ENCODE data around the gene AGBL1.
"Not testable (repeated sequence)": the region's sequence is repeated elsewhere in the genome, so short reads cannot be mapped to it uniquely, and the experiment has no call there.

Gene AGBL1

DNA sequence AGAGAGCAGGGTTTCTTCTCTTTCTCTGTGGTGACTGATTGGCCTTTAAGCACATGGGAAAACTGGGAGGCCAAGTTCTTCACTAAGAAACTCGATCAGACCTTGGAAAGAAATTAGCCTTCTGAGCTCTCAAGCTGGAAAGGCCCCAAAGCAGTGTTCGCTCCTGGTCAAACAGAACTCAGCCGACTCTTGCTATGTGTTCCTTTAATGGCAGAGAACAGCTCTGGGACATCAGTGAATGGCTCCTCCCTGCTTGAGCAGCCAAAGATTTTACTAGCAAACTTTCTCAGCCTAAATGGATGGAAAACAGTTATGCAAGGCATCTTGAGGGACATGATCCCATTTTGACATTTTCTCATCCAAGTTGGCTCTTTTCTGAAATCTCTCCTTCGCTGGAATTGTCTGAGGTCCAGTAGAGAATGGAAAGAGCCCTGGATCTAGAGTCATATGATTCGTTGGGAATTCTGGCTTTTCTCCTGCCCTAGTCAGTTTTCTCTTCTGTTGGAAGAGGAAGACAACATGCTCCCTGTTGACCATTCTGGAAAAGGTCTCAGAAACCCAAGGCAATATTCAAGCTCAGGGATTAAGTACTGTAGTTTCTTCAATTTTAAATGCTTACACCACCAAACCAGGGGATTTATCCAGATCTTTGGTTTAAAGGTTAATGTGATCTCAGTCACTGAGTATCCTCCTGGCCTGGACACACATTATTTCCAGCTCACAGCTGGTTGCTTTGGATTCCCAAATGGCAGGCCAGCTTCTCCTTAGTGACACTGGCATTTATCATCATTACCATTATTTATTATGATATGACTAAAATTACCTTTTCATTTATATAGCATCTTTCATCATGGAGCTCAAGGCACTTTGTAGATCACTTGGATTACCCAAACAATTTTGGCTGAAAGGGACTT is 319.6 kb downstream of the AGBL1 start:
- DNase-seq (ENCODE audit: low read depth, low spot score), result no peak

DNA sequence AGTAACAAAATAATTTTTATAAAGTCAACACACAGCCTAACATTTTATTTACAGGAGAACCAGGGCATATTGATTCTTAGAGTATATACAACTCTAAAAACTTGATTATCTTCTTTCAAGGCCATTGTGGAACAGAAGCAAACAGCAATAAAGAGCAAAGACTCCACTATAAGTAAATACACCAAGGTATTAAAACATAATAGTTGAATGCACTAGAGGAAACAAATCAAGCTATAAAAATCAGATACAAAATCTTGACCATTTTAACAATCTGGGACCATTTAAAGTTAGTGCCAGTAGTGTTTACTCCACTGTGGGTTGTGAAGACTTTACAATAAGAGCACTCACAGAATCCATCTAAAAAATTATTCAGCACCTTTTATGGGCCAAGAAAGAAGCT is 323.6 kb downstream of the AGBL1 start:
- DNase-seq (ENCODE audit: low read depth, low spot score), result no peak

DNA sequence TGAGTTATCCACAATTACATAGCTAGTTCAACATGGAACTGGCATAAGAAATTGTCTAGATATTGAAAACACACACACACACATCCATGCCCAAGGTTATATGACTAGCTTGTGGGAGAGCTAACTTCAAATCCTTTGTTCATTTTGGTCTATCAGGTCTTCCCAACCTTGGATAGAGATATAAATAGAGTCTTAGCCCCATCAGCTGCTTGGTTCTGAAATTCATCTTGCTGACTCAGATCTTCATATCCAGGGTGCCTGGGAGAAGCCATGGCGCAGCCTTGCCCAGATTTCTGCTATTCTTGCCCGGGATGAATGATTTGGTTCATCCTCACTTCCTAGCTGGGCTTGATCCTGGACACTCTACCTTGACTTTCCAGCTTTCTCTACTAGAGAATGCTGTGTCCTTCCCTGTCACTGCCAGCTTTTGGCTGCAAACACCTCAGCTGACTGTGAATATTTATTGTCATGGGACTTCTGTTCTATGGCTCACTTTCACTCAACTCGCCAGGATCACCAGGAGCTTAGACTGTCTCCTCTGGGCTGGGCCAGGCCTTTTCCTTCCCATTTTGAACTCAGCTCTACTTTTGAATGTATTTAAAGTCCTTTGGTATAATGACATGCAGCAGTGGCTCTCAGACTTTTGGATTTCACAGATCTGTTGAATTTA is 324.4 kb downstream of the AGBL1 start:
- DNase-seq (ENCODE audit: low read depth, low spot score), result no peak

DNA sequence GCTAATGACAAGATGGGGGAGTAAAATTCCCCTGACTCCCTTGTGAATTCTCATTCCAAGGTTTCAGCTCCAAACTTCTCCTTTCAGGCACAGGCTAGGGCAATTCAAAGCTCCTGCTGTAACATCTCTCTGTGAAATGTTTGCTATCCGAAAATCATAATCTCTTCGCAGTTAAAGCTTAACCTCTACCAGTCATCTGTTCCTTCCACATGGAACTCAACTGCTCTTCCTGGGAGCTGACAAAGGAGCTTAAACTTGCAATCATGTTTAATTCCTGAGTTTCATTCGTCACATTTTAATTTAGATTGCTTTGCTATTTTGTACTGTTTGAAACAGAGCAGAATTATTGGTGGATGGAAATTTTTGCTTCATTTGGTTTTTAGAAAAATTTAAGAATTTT is 328.6 kb downstream of the AGBL1 start:
- DNase-seq (ENCODE audit: low read depth, low spot score), result no peak

- no peak for DNase-seq (ENCODE audit: low read depth, low spot score)
Observed at GRCh38 chr15:86411916-86412315, 332.2 kb downstream of the AGBL1 start.

GRCh38 chr15:86413191-86413590 is 333.5 kb downstream of the AGBL1 start:
- DNase-seq (ENCODE audit: low read depth, low spot score), result no peak

GRCh38 chr15:86425746-86426145 is 346.1 kb downstream of the AGBL1 start:
- no peak for DNase-seq (ENCODE audit: low read depth, low spot score)

- no peak for DNase-seq (ENCODE audit: low read depth, low spot score)
Observed at GRCh38 chr15:86432861-86433260, 353.2 kb downstream of the AGBL1 start.

- DNase-seq (ENCODE audit: low read depth, low spot score), result no peak
Observed at GRCh38 chr15:86433983-86434382, 354.3 kb downstream of the AGBL1 start.

- DNase-seq (ENCODE audit: low read depth, low spot score), result no peak
Observed at GRCh38 chr15:86439614-86440013, 359.9 kb downstream of the AGBL1 start.

DNA sequence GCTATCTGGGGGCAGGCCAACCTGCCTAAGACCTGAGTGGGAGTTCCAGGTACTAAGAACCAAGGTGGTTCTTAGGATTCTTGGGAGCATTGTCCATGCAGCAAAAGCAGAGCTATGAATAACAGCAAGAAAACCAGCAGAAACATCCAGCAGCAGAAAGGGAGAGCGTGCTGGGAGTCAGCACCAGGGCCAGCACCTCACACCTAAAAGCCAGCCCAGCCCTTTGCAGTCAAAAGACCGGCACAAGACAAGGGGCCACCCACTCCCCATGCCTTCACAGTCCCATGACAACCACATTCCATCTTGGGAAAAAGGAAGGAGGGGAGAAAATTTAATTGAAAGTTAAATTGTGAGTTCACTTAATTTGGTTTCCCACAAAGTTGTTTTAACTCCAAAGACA is 364.9 kb downstream of the AGBL1 start:
- no peak for DNase-seq (ENCODE audit: low read depth, low spot score)

DNA sequence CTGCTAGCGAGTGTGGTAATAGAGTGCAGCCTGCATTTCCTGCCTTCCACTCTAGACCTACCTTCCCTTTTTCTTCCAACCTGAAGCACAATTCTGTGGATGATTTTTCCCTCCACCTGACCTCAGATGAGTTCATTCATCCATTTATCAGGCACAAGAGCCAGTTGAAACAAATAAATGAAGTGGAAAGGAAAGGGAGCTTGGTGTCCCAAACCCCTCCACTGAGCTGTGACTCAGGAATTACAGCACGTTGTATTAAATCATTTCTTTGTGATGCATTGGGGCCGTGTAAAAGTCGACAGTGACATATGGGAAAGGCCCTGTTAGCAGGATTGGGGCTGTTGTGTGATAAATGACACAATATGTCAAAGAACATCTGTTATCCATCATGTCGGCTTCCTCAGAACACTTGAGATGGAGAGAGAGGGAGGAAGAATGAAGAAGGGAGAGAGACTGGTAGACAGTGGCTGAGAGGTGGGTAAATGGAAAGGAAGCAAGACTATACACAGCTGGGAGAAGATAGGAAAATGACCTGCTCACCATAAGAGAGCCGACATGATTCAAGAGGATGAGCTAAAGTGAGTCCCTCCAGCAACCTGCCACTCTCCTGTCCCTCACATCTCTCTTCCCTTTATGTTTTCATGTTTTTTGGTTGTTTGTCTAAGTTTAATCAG is 366.0 kb downstream of the AGBL1 start:
- DNase-seq (ENCODE audit: low read depth, low spot score), result no peak

- DNase-seq (ENCODE audit: low read depth, low spot score), result no peak
Observed at GRCh38 chr15:86446253-86446640, 366.6 kb downstream of the AGBL1 start.

GRCh38 chr15:86465470-86466039 is 385.9 kb downstream of the AGBL1 start:
- DNase-seq (ENCODE audit: low read depth, low spot score), result not testable (repeated sequence)

DNA sequence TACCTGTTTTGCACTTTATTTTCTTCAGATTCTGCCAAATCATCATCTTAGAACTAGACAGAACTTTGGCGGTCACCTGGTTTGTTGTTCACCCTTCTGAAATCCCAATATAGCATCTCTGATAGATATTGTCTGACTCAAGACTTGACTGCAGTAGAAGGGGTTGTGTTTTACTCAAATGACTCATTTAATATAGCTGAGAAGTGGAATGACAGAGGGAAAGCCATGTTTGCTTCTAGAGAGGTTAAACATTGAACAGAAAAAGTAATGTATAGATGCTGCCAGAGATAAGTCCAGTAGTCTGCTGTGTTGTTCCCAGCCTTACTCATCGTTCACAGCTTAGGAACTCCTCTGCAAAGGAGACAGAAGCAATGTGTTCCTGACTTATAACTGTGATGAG is 402.0 kb downstream of the AGBL1 start:
- DNase-seq (ENCODE audit: low read depth, low spot score), result no peak

GRCh38 chr15:86483936-86484335 is 404.3 kb downstream of the AGBL1 start:
- DNase-seq (ENCODE audit: low read depth, low spot score), result no peak

GRCh38 chr15:86488046-86488445 is 408.4 kb downstream of the AGBL1 start:
- no peak for DNase-seq (ENCODE audit: low read depth, low spot score)

DNA sequence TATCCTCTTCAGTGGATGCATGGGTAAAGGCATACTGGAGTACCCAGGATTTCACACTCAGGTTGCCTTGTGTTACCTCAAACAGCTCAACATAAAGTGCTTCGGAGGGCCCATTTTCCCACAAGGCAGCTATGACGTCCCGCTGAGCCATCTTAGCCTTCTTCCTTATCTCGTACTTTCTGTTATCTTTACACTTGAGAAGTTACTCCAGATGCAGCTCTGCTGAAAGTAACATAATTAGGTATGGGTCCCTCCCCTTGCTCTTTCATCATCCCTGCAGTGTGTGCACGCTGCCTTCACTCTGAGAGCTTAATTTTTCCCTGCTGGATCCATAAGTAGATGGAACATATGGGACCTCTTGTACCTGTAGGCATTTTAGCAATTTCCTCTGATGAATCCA is 410.3 kb downstream of the AGBL1 start:
- no peak for DNase-seq (ENCODE audit: low read depth, low spot score)

GRCh38 chr15:86491118-86491517 is 411.4 kb downstream of the AGBL1 start:
- DNase-seq (ENCODE audit: low read depth, low spot score), result no peak

DNA sequence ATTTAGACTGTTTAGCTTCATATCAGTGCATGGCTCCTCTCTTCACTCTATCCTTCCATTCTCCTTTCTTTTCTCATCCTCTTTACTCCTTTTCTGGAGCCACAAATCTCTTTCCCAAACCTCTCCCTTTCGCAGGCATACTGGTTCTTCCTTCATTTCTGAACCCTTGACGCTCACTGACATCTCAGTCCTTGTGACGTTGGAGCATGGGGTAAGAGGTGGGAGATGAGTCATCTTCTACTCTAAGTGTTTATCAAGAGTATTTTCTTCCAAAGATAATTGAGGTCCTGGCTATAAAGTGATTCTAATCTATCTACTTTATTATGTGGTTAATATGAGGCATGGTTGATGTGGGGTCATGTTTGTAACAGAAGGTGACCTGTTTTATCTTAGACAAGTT is 414.2 kb downstream of the AGBL1 start:
- no peak for DNase-seq (ENCODE audit: low read depth, low spot score)

DNA sequence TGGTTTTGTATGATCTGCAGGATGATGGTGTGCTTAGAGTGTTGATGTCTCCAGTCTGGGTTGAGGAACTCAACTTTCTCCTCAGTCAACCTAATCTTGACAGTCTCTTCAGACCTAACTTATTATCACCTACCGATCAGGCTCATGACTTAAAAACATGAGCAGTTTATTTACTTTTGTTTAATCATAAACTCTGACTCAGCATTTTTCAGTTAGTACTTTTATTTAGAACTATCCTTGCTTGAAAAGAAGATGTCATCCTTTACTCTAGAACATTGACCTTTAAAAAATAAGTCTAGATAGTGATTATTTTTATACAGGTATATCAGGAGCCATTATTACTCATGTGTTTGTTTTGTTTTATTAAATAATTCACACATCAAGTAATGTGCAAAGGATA is 414.8 kb downstream of the AGBL1 start:
- no peak for DNase-seq (ENCODE audit: low read depth, low spot score)

- DNase-seq (ENCODE audit: low read depth, low spot score), result no peak
Observed at GRCh38 chr15:86502301-86502700, 422.6 kb downstream of the AGBL1 start.
